Omental fat pad (tissue), 4 donors: Measurements from ENCODE around the gene TUBGCP4. TPM values are rescaled to one million over a fixed set of nuclear protein-coding genes. Genes with fewer than 3 reads are reported as not detected.

Source experiments
- total RNA-seq, 4 donors: library from RNA; depleted of rRNA; stranded (reverse); fragments of >200 nt; gene quantifications; one replicate each; pipeline ENCODE4 v1.1.0, GENCODE V29; 2016

TUBGCP4 gene
- total RNA-seq, 4 donors from 2014 or later = 10.5 to 13.2 (median 12.6) TPM

Other genes with a start within 250 kb of the TUBGCP4 start
- gene TMEM62, start 237.5 kb upstream of the TUBGCP4 start, total RNA-seq = 10 to 100 TPM; 16.6 to 32.9 (median 21.0) TPM
- gene CCNDBP1, start 185.7 kb upstream of the TUBGCP4 start, total RNA-seq = 100 to 1,000 TPM in 1 of 4 donors, 10 to 100 TPM in 3; 70.0 to 126 (median 78.3) TPM
- gene EPB42, start 150.1 kb upstream of the TUBGCP4 start, total RNA-seq = 1 to 10 TPM in 3 of 4 donors, not detected in 1; 1.4 to 4.0 (median 3.0) TPM
- 1 to 10 TPM in 1 of 4 donors, under 1 TPM in 2, not detected in 1; 0.28 to 5.0 (median 0.94) TPM for gene TGM5, start 104.2 kb upstream of the TUBGCP4 start, total RNA-seq
- not detected for gene TGM7, start 68.8 kb upstream of the TUBGCP4 start, total RNA-seq
- gene LCMT2, start 40.5 kb upstream of the TUBGCP4 start, total RNA-seq = 10 to 100 TPM in 1 of 4 donors, 1 to 10 TPM in 3; 7.3 to 10.8 (median 9.3) TPM
- gene ZSCAN29, start 58 bp upstream of the TUBGCP4 start, total RNA-seq = 10 to 100 TPM; 12.0 to 26.6 (median 16.7) TPM
- 10 to 100 TPM; 23.2 to 52.8 (median 39.2) TPM for gene TP53BP1, start 122.1 kb downstream of the TUBGCP4 start, total RNA-seq
- gene MAP1A, start 146.5 kb downstream of the TUBGCP4 start, total RNA-seq = 10 to 100 TPM in 1 of 4 donors, 1 to 10 TPM in 3; 2.5 to 10.9 (median 5.3) TPM
- gene PPIP5K1, start 219.1 kb downstream of the TUBGCP4 start, total RNA-seq = 10 to 100 TPM; 18.2 to 46.8 (median 24.7) TPM
- 1 to 10 TPM in 3 of 4 donors, under 1 TPM in 1; 0.95 to 3.0 (median 2.6) TPM for gene CKMT1B, start 222.9 kb downstream of the TUBGCP4 start, total RNA-seq
- gene STRC, start 247.7 kb downstream of the TUBGCP4 start, total RNA-seq = under 1 TPM; 0.24 to 0.47 (median 0.39) TPM